Endothelial cell of umbilical vein (primary cell): Measurements from ENCODE around the gene CCDC92B. TPM values are rescaled to one million over a fixed set of nuclear protein-coding genes. Genes with fewer than 3 reads are reported as not detected.

Experiments
- BruUV-seq: library from RNA; stranded (reverse); fragments of 400-500 nt; replicated peaks from 2 replicates; lab custom pipeline; 2021; lab: Mats Ljungman, UMichigan
- CTCF ChIA-PET: fragments of 300-600, 350-600 bp; sonication (Branson Sonifier 250); formaldehyde crosslinking; loops from one replicate; lab custom pipeline; 2021; ENCODE audit warnings: antibody characterized with exemption, inconsistent platforms; lab: Charles Lee
- POLR2A ChIA-PET: fragments of 300-600, 350-600 bp; sonication (Branson Sonifier 250); formaldehyde crosslinking; loops from one replicate; lab custom pipeline; 2021; ENCODE audit warnings: antibody characterized with exemption, inconsistent platforms; lab: Charles Lee
- DNase-seq: peaks from one replicate; pipeline ENCODE4 v3.0.0-alpha.2; 2011; ENCODE audit warnings: low read depth, low spot score
- FAIRE-seq: peaks from 2 replicates; lab custom pipeline; 2011; peaks lifted over from hg19 to GRCh38; lab: Jason Lieb, UNC
- H2AFZ ChIP-seq: 2 replicates; pipeline ENCODE4 v1.6.0; 2012; ENCODE audit warnings: low read depth, low read length, control low read depth, inconsistent platforms
- H3K27ac ChIP-seq: 2 replicates; pipeline ENCODE4 v1.5.1; 2011; ENCODE audit warnings: low read depth, mild to moderate bottlenecking, control low read depth, low read length, moderate library complexity; ENCODE audit not compliant: insufficient read depth
- H3K27me3 ChIP-seq, 2 experiments: 2 replicates each; pipeline versions ENCODE4 v1.6.0 to v1.6.1; 2011; ENCODE audit warnings: low read length in 2 of 2, mixed read lengths in 1 of 2; ENCODE audit not compliant: control insufficient read depth in 2 of 2, insufficient read depth in 2 of 2
- H3K36me3 ChIP-seq, 2 experiments: 2 replicates in 1 of 2; 3 replicates in 1 of 2; pipeline ENCODE4 v1.5.1; 2011; ENCODE audit warnings: low read length in 2 of 2, mild to moderate bottlenecking in 1 of 2, moderate library complexity in 1 of 2; ENCODE audit not compliant: control insufficient read depth in 2 of 2, insufficient read depth in 2 of 2; ENCODE audit errors: extremely low read depth in 1 of 2
- H3K4me1 ChIP-seq: 3 replicates; pipeline ENCODE4 v1.5.1; 2011; ENCODE audit warnings: mild to moderate bottlenecking, low read length; ENCODE audit not compliant: control insufficient read depth, insufficient read depth; ENCODE audit errors: extremely low read depth
- H3K4me2 ChIP-seq: 2 replicates; pipeline ENCODE4 v1.6.1; 2011; ENCODE audit warnings: low read length, control low read depth, mixed read lengths; ENCODE audit not compliant: insufficient read depth
- H3K4me3 ChIP-seq, 3 experiments: fragments of 200-600 bp in 1 of 3; sonication (generic), shearing (Covaris generic) in 1 of 3; replicated peaks in 1 of 3; 2 replicates each; pipeline ENCODE4 v1.5.1; 2011 to 2016; ENCODE audit warnings: control low read depth in 3 of 3, low read length in 3 of 3, mild to moderate bottlenecking in 2 of 3, inconsistent platforms in 1 of 3, low read depth in 1 of 3, moderate library complexity in 1 of 3; ENCODE audit not compliant: insufficient read depth in 1 of 3
- H3K79me2 ChIP-seq: 2 replicates; pipeline ENCODE4 v1.6.0; 2012; ENCODE audit warnings: low read length, inconsistent platforms; ENCODE audit not compliant: control insufficient read depth, insufficient read depth
- H3K9ac ChIP-seq: replicated peaks from 2 replicates; pipeline ENCODE3; 2011; ENCODE audit warnings: low read length, control low read depth; ENCODE audit not compliant: insufficient read depth; ENCODE audit errors: extremely low read depth
- H3K9me1 ChIP-seq: replicated peaks from 3 replicates; pipeline ENCODE4 v1.6.0; 2011; ENCODE audit warnings: mild to moderate bottlenecking, low read length; ENCODE audit not compliant: control insufficient read depth, insufficient read depth; ENCODE audit errors: extremely low read depth
- H3K9me3 ChIP-seq: replicated peaks from 2 replicates; pipeline ENCODE4 v1.5.1; 2012; ENCODE audit warnings: low read length, inconsistent platforms; ENCODE audit not compliant: control insufficient read depth, insufficient read depth
- H4K20me1 ChIP-seq: replicated peaks from 2 replicates; pipeline ENCODE3; 2011; ENCODE audit warnings: mild to moderate bottlenecking, low read length; ENCODE audit not compliant: control insufficient read depth, insufficient read depth; ENCODE audit errors: extremely low read depth
- EZH2 ChIP-seq: IDR thresholded peaks from 2 replicates; pipeline ENCODE4 v1.6.1; 2012; ENCODE audit warnings: borderline replicate concordance, low read depth, mild to moderate bottlenecking, moderate library complexity, low read length, inconsistent platforms; ENCODE audit not compliant: severe bottlenecking
- FOS ChIP-seq: IDR thresholded peaks from 2 replicates; pipeline ENCODE4 v1.6.1; 2011; ENCODE audit warnings: mild to moderate bottlenecking, low read length, moderate library complexity, borderline replicate concordance; ENCODE audit not compliant: insufficient read depth
- GATA2 ChIP-seq: IDR thresholded peaks from 2 replicates; pipeline ENCODE4 v1.7.0; 2011; ENCODE audit warnings: low read depth, mild to moderate bottlenecking, moderate library complexity, mixed read lengths, low read length; ENCODE audit not compliant: insufficient read length, insufficient read depth
- JUN ChIP-seq: IDR thresholded peaks from 2 replicates; pipeline ENCODE4 v1.6.1; 2011; ENCODE audit warnings: borderline replicate concordance, low read depth; ENCODE audit not compliant: insufficient read length, insufficient read depth
- MYC ChIP-seq: IDR thresholded peaks from one replicate; pipeline ENCODE4 v1.6.1; 2011; ENCODE audit warnings: mild to moderate bottlenecking, low read depth, low read length
- POLR2A ChIP-seq: IDR thresholded peaks from 2 replicates; pipeline ENCODE4 v1.6.1; 2012; ENCODE audit warnings: low read depth, mild to moderate bottlenecking, control low read depth, low read length
- dilution Hi-C: fragments of 300-500 bp; cut with MboI; formaldehyde crosslinking; loops from one replicate; pipeline ENCODE4 v1.15.0; 2019; ENCODE audit warnings: low sequenced_read_pairs; ENCODE audit not compliant: extremely low pct_ligation_motif_present
- intact Hi-C: fragments of 100-400 bp; cut with micrococcal nuclease; formaldehyde crosslinking; loops from one replicate; pipeline ENCODE4 v1.10.0; 2022
- polyA plus RNA-seq, 4 experiments: library from polyadenylated mRNA; depleted of rRNA in 3 of 4; stranded (reverse) in 3 of 4; unstranded in 1 of 4; fragments of >200 nt; gene quantifications; 2 replicates each; pipeline versions ENCODE4 v1.2.1 to v1.2.3, GENCODE V29; 2011 to 2012; ENCODE audit warnings: missing spikeins in 1 of 4
- total RNA-seq: library from RNA; stranded (reverse); gene quantifications from 2 replicates; pipeline ENCODE4 v1.2.3, GENCODE V29; 2021
- TF ChIP-seq, protein P1 (sequence below), 2 donors: IDR thresholded peaks; 1 replicate in 1 of 2; 2 replicates in 1 of 2; pipeline ENCODE4 v1.5.1; 2011; ENCODE audit warnings: low read length in 2 of 2, mild to moderate bottlenecking in 2 of 2, moderate library complexity in 2 of 2, control low read depth in 1 of 2, inconsistent platforms in 1 of 2, low read depth in 1 of 2; ENCODE audit not compliant: insufficient read depth in 1 of 2; ENCODE audit errors: extremely low read depth in 1 of 2
- TF ChIP-seq, protein P2 (sequence below): IDR thresholded peaks from 2 replicates; pipeline ENCODE4 v1.6.1; 2011; ENCODE audit not compliant: insufficient read depth, insufficient read length

Gene CCDC92B
- total and polyA plus RNA-seq, 2 donors (not counting 3 experiments of a cell fraction or from before 2014, with no cell fraction given) = not detected

DNA sequence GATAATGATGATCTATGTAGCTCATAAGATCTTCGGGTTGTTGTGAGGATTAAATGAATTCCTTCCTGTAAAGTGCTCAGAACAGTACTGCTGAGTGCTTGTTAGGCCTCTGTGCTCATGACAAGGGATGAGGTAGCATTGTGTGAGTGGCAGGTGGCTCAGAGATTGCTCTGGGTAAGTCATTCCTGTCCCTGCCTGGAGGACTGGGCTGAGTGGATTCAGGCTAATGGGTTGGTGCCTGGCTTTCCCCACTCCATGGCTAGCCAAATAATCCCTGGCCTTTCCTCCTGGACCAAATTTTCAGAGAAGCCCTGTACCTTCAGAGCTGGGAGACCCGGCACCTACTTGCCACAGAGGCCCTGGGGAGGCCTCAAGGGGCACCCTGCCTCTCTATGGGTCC lies 1.3 kb upstream of the CCDC92B start:
- DNase-seq (no peak), FAIRE-seq (no peak)
- no peaks in the 10 kb centered on the region for H3K79me2 ChIP-seq
- H3K9me1 ChIP-seq = no peaks in the 10 kb centered on the region
- H2AFZ ChIP-seq = no peak overlapping the region
- no peak overlapping the region for H3K9ac ChIP-seq
- no peak overlapping the region for H3K4me3 ChIP-seq
- H3K4me1 ChIP-seq = no peaks in the 10 kb centered on the region
- H3K36me3 ChIP-seq = no peaks in the 10 kb centered on the region
- TF ChIP-seq POLR2A (no peak), MYC (no peak), JUN (no peak), GATA2 (no peak), FOS (no peak), EZH2 (no peak)
- TF ChIP-seq, protein P1, sequence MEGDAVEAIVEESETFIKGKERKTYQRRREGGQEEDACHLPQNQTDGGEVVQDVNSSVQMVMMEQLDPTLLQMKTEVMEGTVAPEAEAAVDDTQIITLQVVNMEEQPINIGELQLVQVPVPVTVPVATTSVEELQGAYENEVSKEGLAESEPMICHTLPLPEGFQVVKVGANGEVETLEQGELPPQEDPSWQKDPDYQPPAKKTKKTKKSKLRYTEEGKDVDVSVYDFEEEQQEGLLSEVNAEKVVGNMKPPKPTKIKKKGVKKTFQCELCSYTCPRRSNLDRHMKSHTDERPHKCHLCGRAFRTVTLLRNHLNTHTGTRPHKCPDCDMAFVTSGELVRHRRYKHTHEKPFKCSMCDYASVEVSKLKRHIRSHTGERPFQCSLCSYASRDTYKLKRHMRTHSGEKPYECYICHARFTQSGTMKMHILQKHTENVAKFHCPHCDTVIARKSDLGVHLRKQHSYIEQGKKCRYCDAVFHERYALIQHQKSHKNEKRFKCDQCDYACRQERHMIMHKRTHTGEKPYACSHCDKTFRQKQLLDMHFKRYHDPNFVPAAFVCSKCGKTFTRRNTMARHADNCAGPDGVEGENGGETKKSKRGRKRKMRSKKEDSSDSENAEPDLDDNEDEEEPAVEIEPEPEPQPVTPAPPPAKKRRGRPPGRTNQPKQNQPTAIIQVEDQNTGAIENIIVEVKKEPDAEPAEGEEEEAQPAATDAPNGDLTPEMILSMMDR (IDR thresholded peaks at IDR 0.05; ENCODE audit: extremely low read depth in 1 of 2, insufficient read depth in 1 of 2, low read depth in 1 of 2, low read length in 2 of 2) = no peak
- TF ChIP-seq, protein P2, sequence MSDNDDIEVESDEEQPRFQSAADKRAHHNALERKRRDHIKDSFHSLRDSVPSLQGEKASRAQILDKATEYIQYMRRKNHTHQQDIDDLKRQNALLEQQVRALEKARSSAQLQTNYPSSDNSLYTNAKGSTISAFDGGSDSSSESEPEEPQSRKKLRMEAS = no peak
- dilution Hi-C loops = no loop called here
- intact Hi-C loops = no loop called here
- H3K4me2 ChIP-seq = no peak overlapping the region
- H3K9me3 ChIP-seq = no peaks in the 10 kb centered on the region
- H4K20me1 ChIP-seq = no peaks in the 10 kb centered on the region
- CTCF ChIA-PET = no interaction called here
- BruUV-seq = no TSS peak
- peaks cover 22 to 23% of the 10 kb centered on the region in 2 experiments for H3K27me3 ChIP-seq
- no peak overlapping the region for H3K27ac ChIP-seq
- POLR2A ChIA-PET = no interaction called here
